Measurements from ENCODE around the gene POTEB3. TPM values are rescaled to one million over a fixed set of nuclear protein-coding genes. Genes with fewer than 3 reads are reported as not detected.
"Not testable (repeated sequence)": the region's sequence is repeated elsewhere in the genome, so short reads cannot be mapped to it uniquely, and the experiment has no call there.

Gene POTEB3
- not detected for polyA plus RNA-seq

DNA sequence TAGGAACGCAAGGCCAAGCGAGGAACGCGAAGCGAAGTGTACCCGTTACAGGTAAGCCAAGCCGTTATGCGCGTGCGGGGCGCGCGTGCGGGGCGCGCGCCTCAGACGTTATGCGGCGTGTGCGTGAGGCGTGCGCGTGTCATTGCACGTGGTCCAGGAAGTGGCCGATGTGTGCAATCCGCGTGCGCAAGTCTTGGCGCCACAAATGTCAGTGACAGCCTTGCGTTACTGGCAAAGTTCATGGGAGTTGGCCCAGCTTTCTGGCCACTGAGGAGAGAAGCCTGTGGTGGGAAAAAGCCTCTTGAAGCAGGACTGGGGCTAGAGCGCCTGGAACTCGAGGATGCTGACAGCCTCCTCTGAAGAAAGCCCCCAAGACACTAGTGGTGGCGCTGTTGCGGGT, at the start of gene POTEB3:
TSS of gene POTEB3 (minus strand) at position 101 of the 400 bp plus-strand sequence. CDS start 488 bp downstream, outside the sequence.
- WGBS, 3 donors = no CpG with 5 or more reads among the region's 35 CpGs
- not testable (repeated sequence) for H3K27ac ChIP-seq (ENCODE audit: low read depth, low read length)

- H3K27ac ChIP-seq (ENCODE audit: low read depth, low read length) = not testable (repeated sequence)
- WGBS, 3 donors = no CpG with 5 or more reads among the region's 6 CpGs
Observed at GRCh38 chr15:21453683-21454082, 13.4 kb upstream of the POTEB3 start.

GRCh38 chr15:21451920-21452563, 11.7 kb upstream of the POTEB3 start:
- H3K27ac ChIP-seq (ENCODE audit: low read depth, low read length) = not testable (repeated sequence)
- WGBS, 3 donors = no CpG with 5 or more reads among the region's 72 CpGs

- H3K27ac ChIP-seq (ENCODE audit: low read depth, low read length) = not testable (repeated sequence)
- WGBS, 3 donors = no CpG with 5 or more reads among the region's 41 CpGs
Observed at GRCh38 chr15:21451487-21451886, 11.2 kb upstream of the POTEB3 start.

DNA sequence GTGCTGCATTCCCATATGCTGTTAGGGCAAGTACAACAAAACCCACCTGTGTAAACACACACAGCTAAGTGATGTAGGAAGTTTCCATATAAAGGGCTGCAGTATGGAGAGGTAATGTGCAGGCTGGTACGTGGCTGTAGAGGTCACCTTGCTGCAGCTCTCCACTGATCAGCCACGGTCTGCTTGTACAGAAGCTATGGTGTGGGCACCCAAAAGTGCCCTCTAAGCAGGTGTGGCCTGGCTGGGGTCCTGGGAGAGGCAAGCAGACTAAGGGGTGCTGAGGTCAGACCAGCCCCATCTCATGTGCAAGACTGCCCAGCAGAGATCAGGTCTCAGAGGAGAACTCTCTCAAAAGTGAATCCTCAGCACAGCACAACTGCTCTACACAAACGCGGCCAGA, 32.9 kb downstream of the POTEB3 start:
- H3K27ac ChIP-seq (ENCODE audit: low read depth, low read length) = not testable (repeated sequence)
- 72 to 85% (median 73%) methylated on average over 1 to 2 of the region's 4 CpGs for WGBS, 3 donors

DNA sequence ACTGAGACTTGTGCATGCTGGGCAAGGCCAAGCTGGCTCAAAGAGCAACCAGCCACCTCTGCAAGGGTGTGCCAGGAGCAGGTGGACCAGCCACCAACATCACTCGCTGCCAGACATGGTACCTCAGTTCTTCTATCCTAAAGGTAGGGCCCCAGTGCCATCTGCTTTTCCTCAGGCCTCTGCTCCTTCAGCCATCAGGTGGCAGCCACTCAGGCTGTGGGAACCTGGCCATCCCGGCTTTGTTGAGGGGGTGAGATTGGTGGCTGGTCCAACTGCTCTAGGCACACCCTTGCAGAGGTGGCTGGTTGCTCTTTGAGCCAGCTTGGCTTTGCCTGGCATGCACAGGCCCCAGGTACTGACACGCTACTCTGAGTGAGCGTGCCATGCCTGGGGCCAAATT, 38.8 kb downstream of the POTEB3 start:
- WGBS, 3 donors = 39 to 85% methylated on average over 3 to 4 of the region's 4 CpGs; no CpG with 5 or more reads in 1 of the 3 donors
- not testable (repeated sequence) for H3K27ac ChIP-seq (ENCODE audit: low read depth, low read length)

GRCh38 chr15:21399111-21399510, 41.2 kb downstream of the POTEB3 start:
- not testable (repeated sequence) for H3K27ac ChIP-seq (ENCODE audit: low read depth, low read length)
- WGBS, 3 donors = 43 to 72% methylated on average over 2 to 3 of the region's 4 CpGs; no CpG with 5 or more reads in 1 of the 3 donors

DNA sequence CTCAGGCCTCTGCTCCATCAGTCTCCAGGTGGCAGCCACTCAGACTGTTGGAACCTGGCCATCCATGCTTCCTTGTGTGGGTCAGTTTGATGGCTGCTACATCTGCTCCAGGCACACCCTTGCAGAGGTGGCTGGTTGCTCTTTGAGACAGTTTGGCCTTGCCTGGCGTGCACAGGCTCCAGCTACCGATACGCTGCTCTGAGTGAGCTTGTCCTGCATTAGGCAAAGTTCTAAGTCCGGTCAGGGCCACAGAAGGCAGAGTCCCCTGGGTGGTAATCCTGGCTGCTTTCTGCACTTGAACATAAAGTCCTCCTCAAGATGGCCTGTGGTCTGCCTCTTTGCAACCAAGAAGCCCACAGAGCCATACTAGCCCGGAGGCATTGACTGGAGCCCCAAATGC, 41.8 kb downstream of the POTEB3 start:
- not testable (repeated sequence) for H3K27ac ChIP-seq (ENCODE audit: low read depth, low read length)
- 57 to 85% methylated on average over 4 of the region's 5 CpGs; no CpG with 5 or more reads in 1 of the 3 donors for WGBS, 3 donors

DNA sequence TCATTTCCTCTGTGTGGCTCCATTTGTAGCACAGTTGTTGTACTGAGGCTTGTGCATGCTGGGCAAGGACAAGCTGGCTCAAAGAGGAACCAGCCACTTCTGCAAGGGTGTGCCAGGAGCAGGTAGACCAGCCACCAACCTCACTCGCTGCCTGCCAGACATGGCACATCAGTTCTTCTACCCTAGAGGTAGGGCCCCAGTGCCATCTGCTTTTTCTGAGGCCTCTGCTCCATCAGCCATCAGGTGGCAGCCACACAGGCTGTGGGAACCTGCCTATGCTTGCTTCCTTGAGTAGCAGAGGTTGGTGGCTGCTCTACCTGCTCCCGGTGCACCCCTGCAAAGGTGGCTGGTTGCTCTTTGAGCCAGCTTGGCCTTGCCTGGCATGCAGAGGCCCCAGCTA, 42.6 kb downstream of the POTEB3 start:
- WGBS, 3 donors = no CpG with 5 or more reads among the region's 2 CpGs
- not testable (repeated sequence) for H3K27ac ChIP-seq (ENCODE audit: low read depth, low read length)

DNA sequence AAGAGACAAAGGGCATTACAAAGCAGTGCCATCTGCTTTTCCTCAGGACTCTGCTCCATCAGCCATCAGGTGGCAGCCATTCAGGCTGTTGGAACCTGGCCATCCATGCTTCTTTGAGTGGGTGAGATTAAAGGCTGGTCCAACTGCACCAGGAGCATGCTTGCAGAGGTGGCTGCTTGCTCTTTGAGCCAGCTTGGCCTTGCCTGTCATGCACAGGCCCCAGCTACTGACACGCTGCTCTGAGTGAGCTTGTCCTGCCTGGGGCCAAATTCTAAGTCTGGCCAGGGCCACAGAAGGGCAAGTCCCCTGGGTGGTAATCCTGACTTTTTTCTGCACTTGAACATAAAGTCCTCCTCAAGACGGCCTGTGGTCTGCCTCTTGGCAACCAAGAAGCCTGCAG, 43.1 kb downstream of the POTEB3 start:
- not testable (repeated sequence) for H3K27ac ChIP-seq (ENCODE audit: low read depth, low read length)
- 60 to 86% methylated on average over 1 of the region's 2 CpGs; no CpG with 5 or more reads in 1 of the 3 donors for WGBS, 3 donors

- WGBS, 3 donors = 86 to 97% methylated on average over 7 to 8 of the region's 25 CpGs; no CpG with 5 or more reads in 1 of the 3 donors
- H3K27ac ChIP-seq (ENCODE audit: low read depth, low read length) = not testable (repeated sequence)
Observed at GRCh38 chr15:21385961-21386360, 54.3 kb downstream of the POTEB3 start.

- 80 to 95% methylated on average over 3 to 4 of the region's 24 CpGs; no CpG with 5 or more reads in 1 of the 3 donors for WGBS, 3 donors
- H3K27ac ChIP-seq (ENCODE audit: low read depth, low read length) = not testable (repeated sequence)
Observed at GRCh38 chr15:21383866-21384485, 56.3 kb downstream of the POTEB3 start.

DNA sequence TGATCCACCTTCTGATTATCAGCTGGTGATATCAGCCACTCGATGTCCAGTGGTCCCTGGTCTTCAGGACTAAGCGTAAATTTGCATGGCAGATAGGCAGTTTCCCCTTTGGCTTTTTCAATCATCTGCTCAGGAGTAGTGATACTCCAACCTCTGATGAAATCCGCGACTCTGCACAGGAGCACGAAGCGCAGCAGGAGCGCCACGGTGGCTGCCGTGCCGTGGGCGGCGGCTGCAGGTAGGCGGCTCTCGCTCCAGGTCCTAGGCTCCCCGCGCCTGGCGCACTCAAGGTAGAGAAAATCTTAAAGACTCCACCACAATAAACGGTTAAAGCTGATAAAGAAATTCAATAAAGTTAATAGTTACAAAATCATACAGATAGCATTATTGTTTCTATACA, 66.6 kb downstream of the POTEB3 start:
- H3K27ac ChIP-seq (ENCODE audit: low read depth, low read length) = not testable (repeated sequence)
- WGBS, 3 donors = 83 to 95% methylated on average over 4 to 9 of the region's 18 CpGs; no CpG with 5 or more reads in 1 of the 3 donors

GRCh38 chr15:21369177-21369576, 71.1 kb downstream of the POTEB3 start:
- 85 to 93% methylated on average over 7 of the region's 26 CpGs; no CpG with 5 or more reads in 1 of the 3 donors for WGBS, 3 donors
- not testable (repeated sequence) for H3K27ac ChIP-seq (ENCODE audit: low read depth, low read length)

- not testable (repeated sequence) for H3K27ac ChIP-seq (ENCODE audit: low read depth, low read length)
Observed at GRCh38 chr15:21368625-21369024, 71.7 kb downstream of the POTEB3 start.

More at GRCh38 chr15:21368625-21369024, 71.7 kb downstream of the POTEB3 start:
- WGBS, 3 donors = 78 to 97% methylated on average over 7 to 13 of the region's 22 CpGs; no CpG with 5 or more reads in 1 of the 3 donors
